Measurements from ENCODE around the gene TAC1.
"Not testable (repeated sequence)": the region's sequence is repeated elsewhere in the genome, so short reads cannot be mapped to it uniquely, and the experiment has no call there.

The TAC1 gene

GRCh38 chr7:97731736-97732564 lies at the start of gene TAC1:
TSS of gene TAC1 (plus strand) at chr7:97732086. CDS start at chr7:97732613, 527 bp downstream.
- DNase-seq: no peak

- no peak for DNase-seq
Observed at GRCh38 chr7:97685952-97686351, 45.9 kb upstream of the TAC1 start.

GRCh38 chr7:97693586-97693985 lies 38.3 kb upstream of the TAC1 start:
- no peak for DNase-seq

- no peak for DNase-seq
Observed at GRCh38 chr7:97694355-97694754, 37.5 kb upstream of the TAC1 start.

GRCh38 chr7:97697396-97697795 lies 34.5 kb upstream of the TAC1 start:
- DNase-seq: no peak

GRCh38 chr7:97722386-97722785 lies 9.5 kb upstream of the TAC1 start:
- no peak for DNase-seq

GRCh38 chr7:97732565-97733275 lies 834 bp downstream of the TAC1 start:
- no peak for DNase-seq

- no peak for DNase-seq
Observed at GRCh38 chr7:97733276-97734161, 1.6 kb downstream of the TAC1 start.

GRCh38 chr7:97734255-97734654 lies 2.4 kb downstream of the TAC1 start:
- no peak for DNase-seq

GRCh38 chr7:97735075-97735474 lies 3.2 kb downstream of the TAC1 start:
- DNase-seq: no peak

- DNase-seq: no peak
Observed at GRCh38 chr7:97748482-97748881, 16.6 kb downstream of the TAC1 start.

GRCh38 chr7:97751566-97751965 lies 19.7 kb downstream of the TAC1 start:
- no peak for DNase-seq

GRCh38 chr7:97752215-97752614 lies 20.3 kb downstream of the TAC1 start:
- DNase-seq: no peak

- DNase-seq: no peak
Observed at GRCh38 chr7:97757824-97758223, 25.9 kb downstream of the TAC1 start.

GRCh38 chr7:97770850-97771249 lies 39.0 kb downstream of the TAC1 start:
- DNase-seq: no peak

- DNase-seq: no peak
Observed at GRCh38 chr7:97771576-97771975, 39.7 kb downstream of the TAC1 start.

- DNase-seq: no peak
Observed at GRCh38 chr7:97772045-97772901, 40.4 kb downstream of the TAC1 start.

- DNase-seq: not testable (repeated sequence)
Observed at GRCh38 chr7:97786398-97786797, 54.5 kb downstream of the TAC1 start.
